ENCODE results near the gene OR5AK2.

The OR5AK2 gene

GRCh38 chr11:57031556-57031955 is 42.8 kb downstream of the OR5AK2 start:
- H3K4me3 ChIP-seq (ENCODE audit: low read length, poor library complexity, severe bottlenecking): no peak overlapping the region
- no peaks in the 10 kb centered on the region for H3K9me3 ChIP-seq (ENCODE audit: insufficient read depth, low read depth, low read length)
- no peaks in the 10 kb centered on the region for H3K27me3 ChIP-seq (ENCODE audit: insufficient read depth, low read length, poor library complexity, severe bottlenecking)
- H3K79me2 ChIP-seq (ENCODE audit: insufficient read depth, low read length): no peaks in the 10 kb centered on the region
- H4K20me1 ChIP-seq (ENCODE audit: insufficient read depth, low read length, poor library complexity, severe bottlenecking): no peaks in the 10 kb centered on the region
- H3F3A ChIP-seq (ENCODE audit: low read depth): no peaks in the 10 kb centered on the region
- H3K4me2 ChIP-seq (ENCODE audit: low read depth, low read length, poor library complexity, severe bottlenecking): no peak overlapping the region
- H3K9me2 ChIP-seq (replicated peaks; ENCODE audit: low read depth, low read length): no peaks in the 10 kb centered on the region
- no peaks in the 10 kb centered on the region for H3K36me3 ChIP-seq (ENCODE audit: insufficient read depth, low read length)
- H3K9ac ChIP-seq (ENCODE audit: low read depth, low read length, poor library complexity, severe bottlenecking): no peak overlapping the region
- TF ChIP-seq EZH2phosphoT487 (IDR thresholded peaks at IDR 0.05; ENCODE audit: borderline replicate concordance) (no peak), CTCF (conservative IDR thresholded peaks at IDR 0.05; ENCODE audit: low read length) (no peak)
- H3K4me1 ChIP-seq (ENCODE audit: insufficient read depth, low read length, poor library complexity, severe bottlenecking): no peaks in the 10 kb centered on the region
- H2AFZ ChIP-seq (ENCODE audit: low read length): no peak overlapping the region
